Stimulated activated CD4-positive, alpha-beta T cell treated with anti-CD3 and anti-CD28 coated beads, Interleukin-1b, Interleukin-23, amount 100 ng/mL, for 4 hours (primary cell): ENCODE data around the gene NR6A1.

Experiments
- DNase-seq, 2 donors: peaks; one replicate each; pipeline ENCODE4 v3.0.0-alpha.2; 2020; ENCODE audit warnings: low read depth in 2 of 2

Gene NR6A1

GRCh38 chr9:124795881-124796431 lies 24.8 kb upstream of the NR6A1 start:
- DNase-seq: no peak

GRCh38 chr9:124794902-124795491 lies 23.9 kb upstream of the NR6A1 start:
- DNase-seq: no peak

- DNase-seq: no peak
Observed at GRCh38 chr9:124793015-124793541, 22.0 kb upstream of the NR6A1 start.

- no peak for DNase-seq
Observed at GRCh38 chr9:124792257-124793014, 21.3 kb upstream of the NR6A1 start.

GRCh38 chr9:124790801-124791505 lies 19.8 kb upstream of the NR6A1 start:
- DNase-seq: no peak

- DNase-seq: no peak
Observed at GRCh38 chr9:124790301-124790700, 19.2 kb upstream of the NR6A1 start.

GRCh38 chr9:124789531-124789930 lies 18.4 kb upstream of the NR6A1 start:
- DNase-seq: no peak

GRCh38 chr9:124788542-124789217 lies 17.6 kb upstream of the NR6A1 start:
- no peak for DNase-seq

- DNase-seq: no peak
Observed at GRCh38 chr9:124786881-124787573, 15.9 kb upstream of the NR6A1 start.

- DNase-seq: no peak
Observed at GRCh38 chr9:124784509-124784908, 13.4 kb upstream of the NR6A1 start.

- no peak for DNase-seq
Observed at GRCh38 chr9:124783830-124784229, 12.7 kb upstream of the NR6A1 start.

- DNase-seq: no peak
Observed at GRCh38 chr9:124782661-124783574, 11.8 kb upstream of the NR6A1 start.

GRCh38 chr9:124781967-124782660 lies 11.0 kb upstream of the NR6A1 start:
- DNase-seq: no peak

GRCh38 chr9:124780757-124781151 lies 9.6 kb upstream of the NR6A1 start:
- no peak for DNase-seq

GRCh38 chr9:124780060-124780756 lies 9.1 kb upstream of the NR6A1 start:
- DNase-seq: no peak

- no peak for DNase-seq
Observed at GRCh38 chr9:124779368-124780059, 8.4 kb upstream of the NR6A1 start.

GRCh38 chr9:124778575-124779367 lies 7.7 kb upstream of the NR6A1 start:
- DNase-seq: no peak
